Gastroesophageal sphincter (tissue), 3 donors: ENCODE measurements around the gene PWP2.

Source experiments
- CTCF ChIP-seq, 4 experiments: fragments of 200-600 bp in 2 of 4; fragments of 450-650 bp in 2 of 4; sonication (generic) in 1 of 4; IDR thresholded peaks; one replicate each; pipeline ENCODE4 v1.5.1; 2017 to 2019; ENCODE audit warnings: antibody characterized with exemption in 4 of 4, mild to moderate bottlenecking in 2 of 4, moderate library complexity in 2 of 4
- POLR2A ChIP-seq, 2 donors: fragments of 450-650 bp; IDR thresholded peaks; one replicate each; pipeline ENCODE4 v1.6.1; 2017; ENCODE audit warnings: antibody characterized with exemption in 2 of 2, mild to moderate bottlenecking in 2 of 2, moderate library complexity in 1 of 2
- POLR2AphosphoS5 ChIP-seq: sonication (generic); formaldehyde crosslinking; IDR thresholded peaks from one replicate; pipeline ENCODE4 v1.6.1; 2017; ENCODE audit warnings: antibody characterized with exemption

DNA sequence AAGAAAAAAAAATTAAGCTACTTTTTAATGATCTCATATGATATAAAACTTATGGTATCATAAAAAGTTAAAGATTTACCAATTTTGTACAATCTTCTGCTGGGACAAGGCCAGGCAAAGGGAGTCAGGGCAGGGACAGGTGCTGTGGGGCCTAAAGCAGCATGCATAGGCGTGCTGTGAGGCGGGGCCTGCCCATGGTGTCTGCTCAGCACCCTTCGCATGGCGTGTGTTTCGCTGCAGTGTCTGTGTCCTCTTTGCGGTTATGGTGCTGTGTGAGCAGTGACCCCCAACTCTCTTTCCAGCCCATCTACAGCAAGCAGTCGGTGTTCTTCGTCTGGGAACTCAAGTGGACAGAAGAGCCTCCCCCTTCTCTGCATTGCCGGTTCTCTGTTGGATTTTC lies 13.4 kb upstream of the PWP2 start:
- no peak for TF ChIP-seq CTCF (IDR thresholded peaks at IDR 0.05)
- TF ChIP-seq POLR2AphosphoS5 = no peak
- no peak for TF ChIP-seq POLR2A (IDR thresholded peaks at IDR 0.05)
